VCaP (cell line): ENCODE data around the gene ZFC3H1.

Experiments
- H3K27ac ChIP-seq: fragments of 450-650 bp; 2 replicates; pipeline ENCODE4 v1.5.1; 2017
- CTCF ChIP-seq: fragments of 450-650 bp; conservative IDR thresholded peaks from 2 replicates; pipeline ENCODE4 v1.5.1; 2017; ENCODE audit warnings: mild to moderate bottlenecking, moderate library complexity

Gene ZFC3H1

GRCh38 chr12:71666259-71666658 is 2.6 kb upstream of the ZFC3H1 start:
- TF ChIP-seq CTCF, result no peak
- peak overlapping the region; percentile 96 for H3K27ac ChIP-seq

DNA sequence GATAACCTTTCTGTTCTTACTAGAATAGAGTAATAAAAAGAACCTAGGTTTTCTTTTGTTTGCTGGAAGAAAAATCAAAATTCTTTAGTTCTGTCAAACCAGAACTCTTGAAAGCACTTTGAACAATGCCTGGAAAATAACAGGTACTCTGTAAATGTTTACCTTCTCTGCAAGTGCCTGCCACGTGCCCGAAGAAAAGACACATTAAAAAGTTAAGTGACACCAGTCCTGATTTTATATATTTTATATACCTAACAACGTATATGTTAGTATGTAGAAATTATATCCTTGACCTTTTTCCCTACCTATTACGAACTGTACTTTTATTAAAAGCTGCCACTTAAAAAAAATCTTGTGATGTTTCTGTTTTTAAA is 1.4 kb upstream of the ZFC3H1 start:
- TF ChIP-seq CTCF, result no peak
- H3K27ac ChIP-seq, result peak overlapping the region; percentile 96

DNA sequence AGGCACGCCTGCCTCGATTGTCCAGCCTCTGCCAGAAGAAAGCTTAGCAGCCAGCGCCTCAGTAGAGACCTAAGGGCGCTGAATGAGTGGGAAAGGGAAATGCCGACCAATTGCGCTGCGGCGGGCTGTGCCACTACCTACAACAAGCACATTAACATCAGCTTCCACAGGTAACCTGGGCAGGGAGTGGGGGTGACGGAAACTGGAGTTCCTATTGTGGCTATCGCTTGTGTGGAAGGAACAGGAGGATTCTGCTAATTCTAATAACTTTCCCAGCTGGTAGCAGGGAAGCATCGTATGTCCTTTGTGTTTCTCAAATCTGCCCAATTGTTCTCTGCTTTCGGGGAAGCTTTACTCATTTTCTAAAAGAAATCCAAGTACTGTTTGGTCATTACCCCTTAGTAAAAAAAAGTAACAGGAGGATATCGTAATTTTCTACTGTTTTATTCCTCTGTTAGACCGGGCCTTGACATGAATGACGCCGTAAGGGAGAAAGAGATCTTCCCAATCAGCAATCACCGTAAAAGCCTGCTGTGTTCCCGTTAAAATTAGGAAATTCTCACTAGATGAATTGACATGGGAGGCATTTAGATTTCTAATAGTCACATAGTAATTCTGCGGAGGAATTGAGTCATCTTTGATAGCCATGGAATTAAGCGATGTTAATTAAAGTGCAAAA is 902 bp upstream of the ZFC3H1 start:
- peak overlapping the region; percentile 96 for H3K27ac ChIP-seq
- TF ChIP-seq CTCF, result no peak

DNA sequence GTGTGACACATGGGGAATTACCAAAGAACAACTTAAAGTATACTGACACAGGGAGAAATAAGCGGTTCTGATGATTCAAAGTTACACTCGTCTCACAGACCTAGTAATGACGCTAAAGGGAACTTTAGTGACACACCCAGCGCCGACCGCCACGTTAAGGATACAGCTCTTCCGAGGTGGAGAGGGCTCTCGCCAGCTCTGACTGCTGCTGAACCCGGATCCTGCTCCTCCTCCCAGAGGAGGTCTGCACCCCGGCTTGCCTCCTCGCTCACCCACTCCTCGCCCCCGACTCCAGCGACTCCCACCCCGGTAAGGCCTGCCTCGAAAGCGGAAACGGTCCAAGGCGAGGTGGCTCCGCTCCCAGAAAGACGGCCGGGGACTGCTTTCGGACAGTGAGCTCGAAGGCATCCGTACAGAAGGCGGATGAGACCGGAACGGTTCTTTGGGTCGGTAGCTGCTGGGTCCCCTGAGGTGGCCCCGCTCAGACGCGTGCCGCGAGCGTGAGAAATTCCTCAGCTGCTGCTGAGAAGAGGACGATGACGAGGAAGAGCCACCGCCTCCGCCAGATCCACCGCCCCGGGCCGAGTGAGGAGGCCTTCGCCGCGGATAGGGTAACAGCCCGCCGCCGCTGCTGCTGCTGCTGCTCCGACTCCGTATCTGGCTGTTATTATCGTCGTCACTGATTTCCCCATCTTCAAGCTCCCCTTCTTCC is 643 bp downstream of the ZFC3H1 start:
- TF ChIP-seq CTCF, result no peak

GRCh38 chr12:71661977-71662530 is 1.6 kb downstream of the ZFC3H1 start:
- peak overlapping the region; percentile 96 for H3K27ac ChIP-seq
- TF ChIP-seq CTCF, result no peak

More for the DNA sequence above, 643 bp downstream of the ZFC3H1 start:
- H3K27ac ChIP-seq, result peak overlapping the region; percentile 96

DNA sequence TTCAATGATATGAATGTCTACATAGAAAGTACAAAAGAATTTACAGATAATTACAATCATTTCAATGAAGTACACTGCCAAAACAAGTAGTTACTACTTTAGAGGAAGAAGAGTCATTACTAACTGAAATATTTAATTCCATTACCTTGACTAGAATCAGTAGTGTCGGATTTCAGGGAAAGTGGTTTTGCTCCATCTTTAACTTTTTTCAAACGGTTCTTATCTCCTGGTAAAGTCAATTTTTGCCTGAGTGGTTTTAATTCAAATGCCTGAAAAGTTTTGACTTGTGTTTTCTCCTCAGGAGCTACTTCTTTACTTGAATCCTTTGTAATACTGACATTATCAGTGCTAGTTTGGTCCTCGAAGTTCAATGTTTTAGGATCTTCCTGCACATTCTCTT is 6.9 kb downstream of the ZFC3H1 start:
- TF ChIP-seq CTCF, result no peak
- H3K27ac ChIP-seq, result no peak overlapping the region

DNA sequence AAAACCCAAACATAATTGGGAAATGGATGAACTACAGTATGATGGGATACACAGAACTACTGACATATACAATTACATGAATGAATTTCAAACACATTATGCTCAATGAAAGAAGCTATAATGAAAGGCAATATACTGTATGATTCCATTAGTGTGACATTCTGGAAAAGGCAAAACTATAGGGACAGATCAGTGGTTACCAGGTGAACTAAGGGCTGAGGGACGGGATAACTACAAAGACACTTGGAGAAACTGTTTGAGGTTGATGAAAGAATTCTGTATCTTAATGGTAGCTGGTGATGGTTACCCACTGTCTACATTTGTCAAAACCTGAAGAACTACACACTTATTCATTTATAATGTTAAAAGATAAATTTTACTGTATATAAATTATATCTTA is 7.7 kb downstream of the ZFC3H1 start:
- no peak overlapping the region for H3K27ac ChIP-seq
- no peak for TF ChIP-seq CTCF
